Left hindlimb (tissue), 1 donor: Measurements from ENCODE around the gene ELL2.

Experiments
- DNase-seq: peaks from one replicate; pipeline ENCODE4 v3.0.0-alpha.2; 2018

Gene ELL2

DNA sequence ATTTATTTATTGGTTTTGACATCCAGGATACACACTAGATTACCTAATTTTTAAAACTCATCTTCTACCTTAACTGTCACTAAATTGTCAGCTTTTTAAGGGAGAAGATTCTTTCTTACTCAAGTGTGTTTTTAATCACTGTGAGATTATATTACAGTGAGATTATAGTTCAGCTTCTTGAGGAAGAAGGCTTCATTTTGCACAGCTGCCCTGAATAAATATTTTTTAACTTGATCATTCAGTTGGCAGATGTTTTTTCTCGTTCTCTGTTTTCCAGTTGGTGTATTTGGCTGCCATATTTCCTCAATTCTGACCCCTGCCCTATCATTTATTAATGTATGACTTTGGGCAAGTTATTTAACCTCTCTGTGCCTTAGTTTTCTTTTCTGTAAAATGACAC, 15.0 kb upstream of the ELL2 start:
- DNase-seq, result no peak

DNA sequence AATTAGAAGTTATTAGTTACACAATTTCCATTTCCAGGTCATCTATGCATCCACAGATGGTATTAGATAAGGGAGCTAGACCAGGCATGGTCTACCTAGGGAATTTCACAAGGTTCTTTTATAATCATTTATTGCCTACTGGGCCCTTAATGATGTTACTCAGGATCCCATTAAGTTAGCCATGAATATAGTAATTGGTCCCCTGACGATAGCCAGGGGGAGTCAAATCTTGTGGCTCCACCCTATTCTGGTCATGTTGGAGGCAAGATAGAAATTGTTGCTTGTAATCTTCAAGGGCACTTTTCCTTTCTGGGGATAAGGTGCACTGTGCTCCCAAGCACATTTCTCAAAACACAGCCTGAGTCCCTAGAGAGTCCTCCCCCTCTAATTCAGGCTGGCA, 14.1 kb upstream of the ELL2 start:
- DNase-seq, result no peak

DNA sequence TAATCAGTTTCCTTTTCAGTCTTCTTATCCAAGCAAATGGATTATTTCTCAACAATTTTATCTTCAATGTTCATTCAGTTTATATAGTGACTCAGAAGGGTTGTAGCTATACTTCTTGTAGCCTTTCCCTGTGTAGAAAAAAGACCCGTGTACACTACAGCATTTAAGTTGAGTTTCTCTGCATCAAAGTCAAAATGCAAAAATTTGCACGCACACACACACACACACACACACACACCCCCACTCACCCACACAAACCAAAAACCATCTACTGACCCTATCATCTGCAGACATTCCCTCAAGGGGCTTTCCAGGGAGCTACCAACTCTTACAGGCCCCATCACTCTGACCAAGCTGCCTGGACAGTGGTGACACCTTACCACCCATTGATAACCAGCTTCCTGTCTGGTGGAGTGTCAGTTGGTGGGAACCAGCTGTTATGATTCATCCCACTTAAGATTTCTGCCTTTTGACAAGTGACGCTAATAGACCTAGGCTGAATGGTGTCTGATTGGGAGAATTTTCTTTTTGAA, 12.2 kb upstream of the ELL2 start:
- DNase-seq, result no peak

DNA sequence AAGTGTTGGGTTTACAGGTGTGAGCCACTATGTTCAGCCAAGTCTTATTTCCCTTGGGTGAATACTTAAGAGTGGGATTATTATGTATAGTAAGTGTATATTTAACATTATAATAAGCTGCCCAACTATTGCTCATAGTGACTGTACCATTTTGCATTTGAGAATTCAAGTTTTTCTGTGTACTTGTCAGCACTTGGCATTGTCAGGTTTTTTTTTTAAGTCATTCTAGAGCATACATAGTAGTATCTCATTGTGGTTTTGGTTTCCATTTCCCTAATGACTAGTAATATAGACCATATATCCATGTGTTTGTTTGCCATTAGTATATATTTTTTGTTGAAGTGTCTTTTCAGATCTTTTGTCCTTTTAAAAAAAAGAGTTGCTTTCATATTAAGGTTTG, 10.5 kb upstream of the ELL2 start:
- DNase-seq, result no peak

DNA sequence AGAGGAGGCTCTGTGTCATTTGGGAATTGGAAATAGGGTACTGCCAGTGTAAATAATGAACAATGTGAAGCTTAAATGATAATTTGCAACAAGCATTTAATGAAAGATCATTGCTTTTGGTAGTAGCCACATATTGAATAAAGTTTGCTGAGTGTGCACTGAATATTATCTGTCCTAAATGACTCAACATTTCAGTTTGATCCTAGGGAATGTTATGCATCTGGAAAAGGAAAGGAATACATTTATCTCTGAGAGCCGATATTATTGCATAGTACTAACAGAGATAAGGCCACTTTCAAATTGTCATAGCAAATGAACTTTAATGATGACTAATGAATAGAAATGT, 8.7 kb upstream of the ELL2 start:
- DNase-seq, result no peak

DNA sequence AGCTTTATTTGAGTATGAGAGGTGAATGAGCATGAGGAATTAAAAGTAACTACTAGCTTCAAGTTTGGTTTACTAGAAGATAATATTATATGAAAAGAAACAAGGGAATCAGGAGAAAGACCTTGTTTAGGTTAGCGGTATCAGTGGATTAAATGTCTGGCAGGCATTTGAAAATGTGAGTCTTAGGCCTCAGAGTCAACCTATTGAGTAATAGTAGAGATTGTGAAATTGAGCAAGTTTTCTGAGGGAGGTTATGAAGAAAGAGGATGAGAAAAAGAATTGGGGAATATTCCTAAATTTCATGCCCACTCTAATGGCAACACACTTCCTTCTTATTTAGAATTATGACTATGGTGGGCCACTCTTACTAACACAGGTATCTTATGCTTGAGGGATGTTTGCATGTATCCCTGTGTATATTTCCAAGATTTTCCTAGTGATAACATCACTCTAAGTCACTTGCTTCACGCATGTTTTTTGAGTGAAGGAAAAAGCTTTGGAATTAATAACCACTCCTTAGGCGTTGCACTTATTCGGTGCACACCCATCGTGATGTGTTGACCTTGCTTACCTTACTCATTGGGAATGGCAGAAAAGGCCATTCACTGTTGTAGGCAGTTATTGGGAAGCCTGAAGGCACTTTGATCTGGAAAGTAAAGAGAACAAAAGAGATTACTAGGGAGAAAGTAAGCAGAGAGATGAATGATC, 8.2 kb upstream of the ELL2 start:
- DNase-seq, result no peak

DNA sequence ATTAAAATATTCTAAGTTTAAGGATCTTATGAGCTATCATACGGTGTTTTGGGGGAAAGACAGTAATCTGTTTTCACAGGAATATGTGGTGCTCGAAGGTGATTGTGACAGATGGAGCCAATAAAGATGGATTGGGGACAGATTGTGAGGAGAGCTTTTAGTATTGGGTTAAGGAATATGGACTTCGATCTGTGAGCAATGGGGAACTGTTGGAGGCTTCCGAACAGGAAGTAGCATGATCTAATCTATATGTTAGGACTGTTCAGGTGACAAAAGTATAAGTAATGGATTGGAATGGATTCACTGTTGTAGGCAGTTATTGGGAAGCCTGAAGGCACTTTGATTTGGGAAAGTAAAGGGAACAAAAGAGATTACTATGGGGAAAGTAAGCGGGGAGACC, 7.4 kb upstream of the ELL2 start:
- DNase-seq, result no peak

DNA sequence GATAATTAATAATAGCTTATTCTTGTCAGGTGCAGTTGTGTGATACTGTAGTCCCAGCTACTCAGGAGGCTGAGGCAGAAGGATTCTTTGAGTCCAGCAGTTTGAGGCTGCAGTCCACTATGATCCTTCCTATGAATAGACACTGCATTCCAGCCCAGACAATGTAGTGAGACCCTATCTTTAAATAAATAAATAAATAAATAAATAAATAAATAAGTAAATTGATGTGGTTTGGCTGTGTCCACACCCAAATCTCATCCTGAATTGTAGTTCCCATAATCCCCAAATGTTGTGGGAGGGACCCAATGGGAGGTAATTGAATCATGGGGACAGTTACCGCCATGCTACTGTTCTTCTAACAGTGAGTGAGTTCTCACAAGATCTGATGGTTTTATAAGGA, 5.6 kb upstream of the ELL2 start:
- DNase-seq, result no peak

DNA sequence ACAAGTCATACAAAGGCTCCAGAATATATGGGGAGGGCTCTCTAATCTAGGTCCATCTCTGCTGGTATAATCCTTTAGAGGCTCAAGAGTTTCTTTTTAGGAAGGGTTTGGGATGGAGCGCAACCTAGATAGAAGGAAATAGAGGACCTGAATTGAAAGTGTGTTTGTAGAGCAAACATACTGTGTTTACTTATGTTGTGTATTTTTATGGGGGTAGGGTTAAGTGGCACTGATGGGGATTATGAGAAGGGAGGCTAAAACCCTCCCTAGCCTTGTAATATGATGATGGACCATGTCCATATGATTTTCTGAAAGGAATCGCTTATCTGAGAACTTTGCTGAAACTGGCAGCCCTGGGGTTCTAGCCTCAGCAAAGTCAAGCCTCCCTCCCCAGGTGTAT, 4.4 kb upstream of the ELL2 start:
- DNase-seq, result no peak

DNA sequence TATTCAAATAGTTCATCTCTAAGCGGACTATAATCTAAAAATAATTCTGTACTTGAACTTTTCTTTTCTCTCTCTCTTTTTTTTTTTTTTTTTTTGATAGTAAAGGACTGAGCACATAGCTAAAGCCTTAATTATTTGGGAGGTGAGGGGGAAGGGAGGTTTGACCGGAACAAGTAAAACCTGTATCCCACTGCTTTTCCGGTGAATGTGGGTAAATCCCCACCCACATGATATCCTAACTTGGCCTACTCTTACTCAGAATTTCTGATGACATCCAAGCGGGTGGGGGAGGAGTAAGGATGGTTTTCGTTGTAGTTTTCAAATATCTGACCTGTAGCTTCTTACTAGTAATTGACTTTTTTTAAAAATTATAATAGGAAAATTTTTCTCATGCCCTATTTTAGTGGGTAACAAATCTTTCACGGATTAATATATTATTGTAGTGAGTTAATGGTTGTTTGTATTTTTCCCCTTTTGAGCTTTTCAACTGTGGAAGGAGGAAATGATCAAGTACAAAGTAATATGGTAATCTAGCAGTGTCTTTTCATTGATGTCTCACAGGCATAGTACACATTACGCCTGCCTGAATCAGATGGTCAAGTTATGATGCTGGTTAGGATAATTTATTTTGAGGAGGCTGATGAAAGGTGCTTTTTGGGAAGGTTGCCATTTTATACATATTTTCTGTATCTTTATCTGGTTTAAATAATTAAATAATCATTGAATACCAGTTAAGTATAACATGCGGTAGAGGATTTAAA, 2.2 kb upstream of the ELL2 start:
- DNase-seq, result no peak

DNA sequence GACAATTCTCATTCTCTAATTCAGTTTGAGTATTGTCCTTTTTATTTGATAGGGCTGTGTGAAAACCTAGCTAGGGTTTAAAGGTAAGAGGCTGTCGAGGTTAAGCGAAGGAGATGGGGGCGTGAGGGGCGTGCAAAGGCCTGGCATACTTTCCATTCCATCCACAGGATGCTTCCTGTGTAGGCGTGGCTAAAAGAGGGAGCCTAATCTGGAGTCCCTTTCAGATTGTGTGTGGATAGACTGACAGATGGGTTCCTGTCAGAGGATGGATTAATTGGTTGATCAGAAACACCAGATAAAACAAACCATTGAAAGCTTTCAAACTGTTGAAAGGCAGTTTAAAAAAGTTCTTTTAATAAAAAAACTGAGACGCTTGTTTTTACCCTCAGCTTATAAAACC, 1.1 kb upstream of the ELL2 start:
- no peak for DNase-seq

DNA sequence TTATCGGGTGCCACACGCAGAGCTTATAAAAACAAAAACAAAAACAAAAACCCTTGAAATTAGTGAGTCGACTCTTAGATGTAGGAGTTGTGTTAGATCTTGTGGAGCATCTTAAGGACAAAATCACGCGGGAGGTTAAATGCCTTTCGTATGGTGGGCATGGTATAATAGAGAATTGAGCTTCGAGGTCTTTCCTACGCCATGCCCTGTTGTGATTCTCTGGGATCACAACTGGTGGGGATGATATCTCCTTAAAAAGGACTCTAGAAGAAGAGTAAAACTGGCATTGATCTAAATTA, 773 bp upstream of the ELL2 start:
- DNase-seq, result no peak

DNA sequence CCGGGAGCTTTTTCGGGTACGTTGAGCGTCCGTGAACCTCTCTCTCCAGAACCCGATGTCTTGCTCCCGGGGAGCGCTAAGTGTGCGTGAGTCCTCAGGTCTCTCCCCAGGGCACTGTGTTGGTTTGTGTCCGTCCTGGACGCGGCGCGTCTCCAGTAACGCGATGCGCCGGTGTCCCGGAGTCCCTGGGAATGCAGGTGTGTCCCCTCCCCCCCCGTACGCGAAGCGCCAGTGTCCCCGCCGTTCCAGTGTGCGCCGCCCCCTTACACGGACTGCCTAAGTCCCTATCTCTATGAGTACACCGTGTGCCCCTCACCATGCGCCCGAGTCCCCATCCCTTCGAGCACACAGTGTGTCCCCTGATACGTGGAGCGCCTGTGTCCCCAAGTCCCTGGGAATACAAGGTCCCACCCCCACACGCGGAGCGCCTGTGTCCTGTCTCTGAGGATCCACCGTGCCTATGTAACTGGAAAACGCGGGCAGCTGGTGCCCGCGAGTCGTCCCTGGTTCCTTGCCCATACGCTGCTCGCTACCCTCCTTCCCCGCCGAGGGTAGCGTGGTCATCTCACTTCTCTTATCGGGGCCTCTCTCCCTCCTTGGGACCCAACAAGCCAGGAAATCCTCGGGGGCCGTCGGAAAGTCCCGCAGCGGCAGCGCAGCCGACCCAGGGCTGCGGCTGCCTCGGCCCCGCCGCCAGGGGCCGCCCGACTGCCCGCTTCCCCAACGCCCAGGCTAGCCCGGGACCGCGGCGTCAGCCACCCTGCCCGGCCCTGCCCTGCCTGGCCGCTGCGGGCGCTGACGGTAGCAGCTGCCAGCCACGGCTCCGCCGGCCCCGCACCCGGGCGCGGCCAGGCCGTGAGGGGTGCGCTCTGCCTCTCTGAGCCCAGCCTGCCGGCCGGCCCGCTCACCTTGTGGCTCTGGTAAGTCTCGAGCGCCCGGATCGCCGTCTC, 709 bp downstream of the ELL2 start:
- DNase-seq, result peak; percentile 80

DNA sequence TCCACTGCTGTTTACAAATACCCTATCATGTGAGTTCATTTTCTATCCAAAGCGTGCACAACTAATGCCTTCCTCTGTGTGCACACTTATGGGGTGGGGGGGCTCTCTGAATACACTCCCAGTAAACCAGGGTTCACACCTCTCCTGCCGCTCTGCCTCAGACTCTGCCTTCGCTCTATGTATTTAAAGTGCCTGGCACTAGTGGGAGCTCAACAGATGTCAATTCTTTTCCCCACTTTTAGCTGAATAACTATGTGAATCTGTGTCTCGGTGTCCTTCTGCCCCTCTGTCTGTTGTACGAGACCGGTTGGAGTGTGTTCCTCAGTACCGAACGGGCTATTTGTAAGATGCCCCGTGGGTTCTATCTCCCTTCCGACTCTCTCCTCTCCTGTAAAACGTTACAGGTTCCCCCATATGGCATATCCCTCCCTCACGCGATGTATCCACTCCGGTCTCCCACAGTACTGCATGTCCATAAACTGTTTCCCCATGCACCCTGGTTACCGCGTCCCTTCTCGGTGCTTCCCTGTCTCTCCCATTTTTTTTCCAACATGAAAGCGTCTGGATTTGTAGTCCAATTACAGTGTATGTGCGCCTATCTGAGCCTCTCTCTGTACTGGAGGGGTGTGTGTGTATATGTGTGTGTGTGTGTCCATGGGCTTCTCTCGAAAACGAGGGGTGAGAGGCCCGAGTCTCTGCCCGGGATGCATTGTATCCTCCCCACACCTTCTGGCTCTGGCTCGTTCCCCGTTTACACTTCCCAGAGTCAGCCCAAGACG, 1.6 kb downstream of the ELL2 start:
- DNase-seq, result peak; percentile 51

DNA sequence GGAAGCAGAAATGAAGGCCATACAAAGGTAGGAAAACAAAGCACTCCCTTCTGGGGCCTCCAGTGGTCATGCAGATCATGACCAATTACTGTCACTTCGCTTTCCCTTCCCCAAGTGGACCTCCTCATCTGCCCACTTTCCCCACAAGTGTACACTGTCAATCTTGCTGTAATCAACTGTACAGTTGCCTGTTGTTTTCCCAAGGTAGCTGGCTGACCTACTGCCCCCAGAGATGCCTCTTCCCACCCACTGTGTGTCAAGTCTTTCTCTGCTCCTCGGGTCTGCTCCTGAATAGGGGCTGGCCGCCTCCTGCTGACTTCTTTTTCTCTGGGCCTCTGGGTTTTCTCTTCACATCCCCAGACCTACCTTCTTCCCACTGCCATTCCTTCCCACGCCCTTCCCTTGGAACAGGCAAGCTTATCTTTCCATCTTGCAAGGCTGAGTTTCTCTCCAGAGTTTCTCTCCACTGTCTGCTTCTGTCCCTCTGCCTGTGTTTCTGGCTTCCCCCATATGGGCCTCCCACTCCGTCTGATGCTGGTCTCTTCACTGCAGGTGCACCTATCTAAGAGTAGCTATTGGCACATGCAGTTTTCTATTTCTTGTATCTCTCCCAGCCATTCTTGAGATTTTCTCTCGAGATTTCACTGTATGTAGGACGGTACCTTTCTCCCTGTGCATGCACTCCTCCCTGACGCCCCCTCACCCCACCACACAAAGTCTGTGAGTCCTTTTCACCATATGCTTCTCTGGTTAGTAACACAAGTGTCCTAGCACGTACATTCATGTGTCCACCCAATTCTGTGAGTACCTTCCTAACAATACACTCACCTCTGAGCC, 2.4 kb downstream of the ELL2 start:
- DNase-seq, result no peak

DNA sequence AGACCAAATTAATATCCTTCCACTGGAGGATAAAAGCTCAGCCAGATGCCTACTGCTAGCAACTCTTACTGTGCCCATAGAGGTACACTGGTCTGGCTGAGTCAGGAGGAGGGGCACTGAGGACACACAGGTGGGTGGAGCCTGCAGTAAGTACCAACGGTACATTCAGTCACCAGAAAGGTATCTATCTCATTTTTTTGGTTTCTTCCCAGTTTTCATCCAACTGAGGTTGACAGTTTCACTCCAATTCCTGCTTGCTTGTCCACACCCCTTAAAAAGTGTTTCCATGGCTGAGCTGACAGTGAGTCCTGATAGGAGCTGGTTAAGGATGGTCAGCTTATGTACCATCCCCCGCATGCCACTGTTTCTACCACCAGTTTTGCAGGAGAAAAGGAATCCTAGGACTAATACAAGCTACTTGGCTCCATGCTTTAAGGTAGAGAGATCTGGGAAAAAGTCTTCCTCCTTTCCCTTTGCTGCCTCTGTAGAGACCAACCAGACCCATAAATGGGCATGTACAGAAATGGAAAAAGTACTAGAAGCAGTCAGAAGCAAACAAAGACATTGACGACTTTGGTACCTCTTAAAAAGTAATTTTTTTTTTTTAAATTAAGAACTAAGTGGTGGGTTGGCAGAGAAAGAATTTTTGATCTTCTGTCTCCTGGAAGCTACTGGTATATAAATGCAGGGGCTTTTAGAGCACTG, 3.2 kb downstream of the ELL2 start:
- no peak for DNase-seq

DNA sequence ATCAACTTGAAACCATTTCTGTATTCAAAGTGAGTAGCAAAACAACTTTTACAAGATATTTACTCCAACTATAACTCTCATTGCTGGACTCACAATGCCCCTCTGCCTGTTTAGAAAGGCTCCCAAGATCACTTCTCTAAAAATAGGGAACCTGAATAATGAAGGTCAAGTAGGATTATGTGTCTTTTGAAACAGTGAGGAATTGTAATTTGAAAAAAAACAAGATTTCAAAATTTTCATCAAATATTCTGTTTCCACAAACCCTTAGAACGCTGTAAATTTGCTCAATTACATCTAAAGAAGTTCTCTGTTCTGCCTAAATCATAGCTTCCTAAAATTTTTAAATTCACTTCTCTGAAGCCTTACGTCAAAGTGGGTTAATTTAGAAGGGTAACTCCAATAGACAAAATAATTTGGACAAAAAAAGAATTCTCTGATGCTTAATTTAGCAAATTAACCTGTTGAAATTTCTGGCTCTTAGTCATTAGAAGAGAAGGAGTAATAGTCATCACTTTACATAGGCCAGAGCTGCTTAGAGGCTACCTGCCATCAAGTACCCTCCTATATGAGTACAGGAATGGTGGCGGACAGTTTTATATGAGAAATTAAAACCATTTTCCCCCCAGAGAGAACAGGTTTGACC, 4.0 kb downstream of the ELL2 start:
- no peak for DNase-seq

DNA sequence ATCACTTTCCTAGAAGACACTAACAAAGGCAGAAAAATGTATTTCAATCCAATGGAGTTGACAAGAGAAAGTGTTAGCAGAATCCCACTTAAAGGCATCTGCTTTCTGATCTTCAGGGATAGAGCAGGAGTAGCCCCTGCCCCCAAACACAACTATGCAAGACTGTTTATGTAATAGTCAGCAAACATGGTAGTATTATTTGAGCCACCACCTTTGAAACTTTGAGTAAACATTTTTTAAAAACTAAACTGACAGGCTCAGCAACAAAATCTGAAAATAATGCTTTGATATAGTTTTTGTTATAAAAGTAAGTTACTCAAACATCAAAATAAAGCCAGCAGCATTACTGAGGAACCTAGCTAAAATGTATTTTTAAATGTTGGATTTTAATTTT, 4.8 kb downstream of the ELL2 start:
- DNase-seq, result no peak

DNA sequence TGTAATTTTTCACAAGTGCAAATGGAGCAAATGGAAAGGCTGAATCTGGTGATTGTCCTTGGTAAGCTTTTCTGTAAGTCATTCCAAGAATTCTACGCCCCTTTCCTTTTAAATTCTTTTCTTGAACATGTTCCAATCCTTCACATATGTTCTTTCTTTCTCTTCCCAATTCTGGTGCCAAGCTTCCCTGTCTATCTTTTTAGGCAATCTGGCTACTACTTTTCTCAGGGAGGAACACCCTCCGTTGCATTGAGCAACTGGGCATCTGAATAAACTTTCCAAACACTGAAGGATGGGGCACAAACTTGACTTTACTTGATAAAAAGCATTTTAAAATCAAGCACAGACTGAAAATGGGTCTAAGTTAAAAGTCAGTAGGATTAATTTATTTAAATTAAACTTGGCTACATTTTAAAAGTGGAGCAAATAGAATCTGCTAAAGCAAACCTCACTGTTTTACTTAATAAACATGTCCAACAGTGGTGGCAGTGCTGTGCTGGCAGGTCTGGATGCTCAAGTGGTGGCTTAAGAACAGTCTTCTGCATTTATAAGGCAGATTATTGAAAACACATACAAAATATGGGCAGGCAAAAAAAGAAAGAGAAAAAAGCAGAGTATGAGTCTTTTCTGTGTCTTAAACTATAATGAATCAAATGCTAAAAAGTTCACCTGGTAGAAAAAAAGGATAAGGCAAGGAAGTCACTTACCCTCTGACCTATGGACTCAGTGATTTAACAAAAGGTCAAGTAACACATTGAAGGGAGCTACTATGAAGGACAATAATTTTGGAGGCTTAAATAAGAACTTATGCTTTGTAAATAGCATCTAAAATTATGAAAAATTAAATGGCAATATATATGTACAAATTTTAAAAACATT, 5.4 kb downstream of the ELL2 start:
- DNase-seq, result no peak

DNA sequence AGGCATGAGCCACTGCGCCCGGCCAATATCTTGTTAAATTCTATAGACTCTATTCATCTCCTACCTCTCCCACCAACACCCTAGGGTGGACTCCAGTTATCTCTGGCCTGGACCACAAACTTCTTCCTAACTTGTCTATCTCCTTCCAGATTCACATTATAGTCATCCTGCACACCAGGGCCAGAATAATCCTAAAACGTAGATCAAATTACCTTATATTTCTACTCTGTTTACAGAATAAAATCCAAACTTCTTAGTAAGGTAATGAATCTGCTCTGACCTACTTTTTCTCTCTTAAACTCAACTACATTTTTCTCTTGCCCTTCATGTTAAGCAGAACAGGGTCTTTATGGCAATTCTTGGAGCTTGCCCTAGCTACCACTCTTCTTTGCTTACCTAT, 6.9 kb downstream of the ELL2 start:
- DNase-seq, result no peak
